Keratinocyte (primary cell): Measurements from ENCODE around the gene MASP2.

Experiments used
- CTCF ChIP-seq, 3 experiments: IDR thresholded peaks in 1 of 3; conservative IDR thresholded peaks in 1 of 3; optimal IDR thresholded peaks in 1 of 3; 2 replicates in 2 of 3; 3 replicates in 1 of 3; pipeline versions ENCODE3 to v1.5.1; 2011; ENCODE audit warnings: low read length in 3 of 3, mild to moderate bottlenecking in 3 of 3, moderate library complexity in 2 of 3, control low read depth in 1 of 3, inconsistent platforms in 1 of 3; ENCODE audit not compliant: insufficient read depth in 2 of 3; ENCODE audit errors: extremely low read depth in 1 of 3
- EZH2 ChIP-seq: IDR thresholded peaks from one replicate; pipeline ENCODE4 v1.6.1; 2012; ENCODE audit warnings: inconsistent platforms, mild to moderate bottlenecking, low read length, moderate library complexity

- TF ChIP-seq CTCF (optimal IDR thresholded peaks at IDR 0.05 in 1 of 3, IDR thresholded peaks at IDR 0.05 in 1 of 3, conservative IDR thresholded peaks at IDR 0.05 in 1 of 3; ENCODE audit: extremely low read depth in 1 of 3, insufficient read depth in 2 of 3, low read length in 3 of 3) (no peak), EZH2 (no peak)
Measured at GRCh38 chr1:11027316-11027715, 19.7 kb downstream of the MASP2 start.
